WTC11 (cell line): ENCODE data around the gene OR2A12. TPM values are rescaled to one million over a fixed set of nuclear protein-coding genes. Genes with fewer than 3 reads are reported as not detected.

Source experiments
- ATAC-seq: fragments of 200-7000 bp; cut with Tn5 transposase; 2 replicates; pipeline ENCODE4 v1.10.0; 2021; ENCODE audit warnings: mild to moderate bottlenecking, moderate library complexity
- CTCF ChIA-PET: fragments of 300-600 bp; sonication (Branson Sonifier 250); formaldehyde crosslinking; loops from one replicate; lab custom pipeline; 2021; ENCODE audit warnings: antibody characterized with exemption; lab: Charles Lee
- POLR2A ChIA-PET: fragments of 350-600 bp; sonication (Branson Sonifier 250); formaldehyde crosslinking; loops from one replicate; lab custom pipeline; 2021; ENCODE audit warnings: antibody characterized with exemption; lab: Charles Lee
- DNase-seq: peaks from one replicate; pipeline ENCODE4 v3.0.0; 2021; ENCODE audit warnings: low spot score
- H3K27ac Mint-ChIP-seq: 2 replicates; pipeline ENCODE4 v1.8.0; 2021; ENCODE audit warnings: mixed read lengths
- H3K27me3 Mint-ChIP-seq: 2 replicates; pipeline ENCODE4 v1.8.0; 2021; ENCODE audit warnings: low read depth, mild to moderate bottlenecking, moderate library complexity, mixed read lengths
- H3K36me3 Mint-ChIP-seq: 2 replicates; pipeline ENCODE4 v1.8.0; 2021; ENCODE audit warnings: mixed read lengths
- H3K4me1 Mint-ChIP-seq: 2 replicates; pipeline ENCODE4 v1.8.0; 2022; ENCODE audit warnings: mixed read lengths
- H3K4me3 Mint-ChIP-seq: 2 replicates; pipeline ENCODE4 v1.8.0; 2021; ENCODE audit warnings: mild to moderate bottlenecking, moderate library complexity, mixed read lengths
- H3K9me3 Mint-ChIP-seq: 2 replicates; pipeline ENCODE4 v1.8.0; 2021; ENCODE audit warnings: mixed read lengths
- ATF1 ChIP-seq: sonication (generic); formaldehyde crosslinking; IDR thresholded peaks from 2 replicates; pipeline ENCODE4 v1.8.1; 2023; ENCODE audit warnings: mild to moderate bottlenecking, moderate library complexity, missing genetic modification reagents
- EMX1 ChIP-seq: fragments of 250-450 bp; sonication (Bioruptor Pico); IDR thresholded peaks from 2 replicates; pipeline ENCODE4 v1.8.0; 2021; ENCODE audit warnings: mild to moderate bottlenecking
- ETV6 ChIP-seq: sonication (generic); formaldehyde crosslinking; IDR thresholded peaks from 2 replicates; pipeline ENCODE4 v1.8.1; 2022; ENCODE audit warnings: mild to moderate bottlenecking, missing genetic modification reagents
- FOXP1 ChIP-seq: sonication (generic); formaldehyde crosslinking; IDR thresholded peaks from 2 replicates; pipeline ENCODE4 v1.8.0; 2022; ENCODE audit warnings: missing genetic modification reagents, mild to moderate bottlenecking, moderate library complexity, borderline replicate concordance
- GRHL2 ChIP-seq: fragments of 250-450 bp; sonication (Bioruptor Pico); IDR thresholded peaks from 2 replicates; pipeline ENCODE4 v1.8.0; 2022; ENCODE audit warnings: mild to moderate bottlenecking, moderate library complexity; ENCODE audit not compliant: insufficient replicate concordance, severe bottlenecking
- KAT7 ChIP-seq: sonication (generic); formaldehyde crosslinking; IDR thresholded peaks from 2 replicates; pipeline ENCODE4 v1.8.1; 2023; ENCODE audit warnings: missing genetic modification reagents, mild to moderate bottlenecking, borderline replicate concordance
- TEAD4 ChIP-seq: sonication (generic); formaldehyde crosslinking; IDR thresholded peaks from 2 replicates; pipeline ENCODE4 v1.8.0; 2022; ENCODE audit warnings: mild to moderate bottlenecking, missing genetic modification reagents
- ZNF138 ChIP-seq: sonication (generic); formaldehyde crosslinking; conservative IDR thresholded peaks from 2 replicates; pipeline ENCODE4 v1.8.1; 2022; ENCODE audit warnings: mild to moderate bottlenecking, moderate library complexity, missing genetic modification reagents
- ZNF219 ChIP-seq: sonication (generic); formaldehyde crosslinking; IDR thresholded peaks from 2 replicates; pipeline ENCODE4 v1.8.0; 2023; ENCODE audit warnings: missing genetic modification reagents, mild to moderate bottlenecking, borderline replicate concordance
- ZNF416 ChIP-seq: fragments of 250-450 bp; sonication (Bioruptor Pico); IDR thresholded peaks from 2 replicates; pipeline ENCODE4 v1.9.0; 2021; ENCODE audit warnings: mild to moderate bottlenecking, inconsistent platforms
- total RNA-seq: library from RNA; stranded (reverse); gene quantifications from 3 replicates; pipeline ENCODE4 v1.2.3, GENCODE V29; 2021
- TF ChIP-seq, protein P1 (sequence below): sonication (generic); formaldehyde crosslinking; IDR thresholded peaks from 2 replicates; pipeline ENCODE4 v1.8.0; 2022; ENCODE audit warnings: mild to moderate bottlenecking, missing genetic modification reagents
- TF ChIP-seq, protein P2 (sequence below): sonication (generic); formaldehyde crosslinking; IDR thresholded peaks from 2 replicates; pipeline ENCODE4 v1.8.1; 2023; ENCODE audit warnings: mild to moderate bottlenecking, missing genetic modification reagents, moderate library complexity
- TF ChIP-seq, protein P3 (sequence below): sonication (generic); formaldehyde crosslinking; IDR thresholded peaks from 2 replicates; pipeline ENCODE4 v1.8.0; 2023; ENCODE audit warnings: mild to moderate bottlenecking, missing genetic modification reagents
- TF ChIP-seq, protein P4 (sequence below): fragments of 250-450 bp; sonication (Bioruptor Pico); IDR thresholded peaks from 2 replicates; pipeline ENCODE4 v2.1.2; 2022; ENCODE audit warnings: mild to moderate bottlenecking, moderate library complexity
- TF ChIP-seq, protein P5 (sequence below): fragments of 250-450 bp; sonication (Bioruptor Pico); conservative IDR thresholded peaks from 2 replicates; pipeline ENCODE4 v1.9.0; 2021; ENCODE audit warnings: mild to moderate bottlenecking
- TF ChIP-seq, protein P6 (sequence below): sonication (generic); formaldehyde crosslinking; conservative IDR thresholded peaks from 2 replicates; pipeline ENCODE4 v1.8.1; 2022; ENCODE audit warnings: mild to moderate bottlenecking, missing genetic modification reagents
- TF ChIP-seq, protein P7 (sequence below): fragments of 250-450 bp; sonication (Bioruptor Pico); IDR thresholded peaks from 2 replicates; pipeline ENCODE4 v1.9.0; 2021; ENCODE audit warnings: moderate library complexity, mild to moderate bottlenecking, inconsistent platforms, borderline replicate concordance
- TF ChIP-seq, protein P8 (sequence below): fragments of 250-450 bp; sonication (Bioruptor Pico); IDR thresholded peaks from 2 replicates; pipeline ENCODE4 v1.9.0; 2021; ENCODE audit warnings: mild to moderate bottlenecking
- TF ChIP-seq, protein P9 (sequence below): sonication (generic); formaldehyde crosslinking; IDR thresholded peaks from 2 replicates; pipeline ENCODE4 v1.8.0; 2022; ENCODE audit warnings: mild to moderate bottlenecking, missing genetic modification reagents

The OR2A12 gene
- total RNA-seq, 1 experiment from 2014 or later, result not detected

DNA sequence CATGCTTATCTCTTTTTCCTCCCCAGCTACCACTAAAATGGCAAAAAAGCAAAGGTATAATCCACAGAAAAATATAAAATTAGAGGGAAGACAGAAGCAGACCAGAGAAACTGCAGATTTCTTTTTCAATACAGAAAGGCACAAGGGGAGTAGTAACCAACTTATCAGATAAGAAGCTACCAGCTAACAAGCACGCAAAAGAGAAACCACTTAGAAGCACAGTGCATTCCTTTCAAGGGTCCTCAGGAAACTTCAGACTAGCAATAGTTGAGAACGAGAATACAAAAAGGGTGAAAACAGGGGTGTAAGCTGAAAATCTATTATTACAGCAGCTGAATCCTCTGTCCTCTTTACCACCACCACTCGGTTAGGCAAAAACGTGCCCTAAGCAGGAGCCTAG is 47.2 kb upstream of the OR2A12 start:
- no peaks in the 10 kb centered on the region for H3K9me3 Mint-ChIP-seq
- CTCF ChIA-PET, result interaction anchor here (1.6 kb wide), 1 partner anchor 25 kb away, joined by 4 read pairs; no protein-coding TSS in a partner anchor

DNA sequence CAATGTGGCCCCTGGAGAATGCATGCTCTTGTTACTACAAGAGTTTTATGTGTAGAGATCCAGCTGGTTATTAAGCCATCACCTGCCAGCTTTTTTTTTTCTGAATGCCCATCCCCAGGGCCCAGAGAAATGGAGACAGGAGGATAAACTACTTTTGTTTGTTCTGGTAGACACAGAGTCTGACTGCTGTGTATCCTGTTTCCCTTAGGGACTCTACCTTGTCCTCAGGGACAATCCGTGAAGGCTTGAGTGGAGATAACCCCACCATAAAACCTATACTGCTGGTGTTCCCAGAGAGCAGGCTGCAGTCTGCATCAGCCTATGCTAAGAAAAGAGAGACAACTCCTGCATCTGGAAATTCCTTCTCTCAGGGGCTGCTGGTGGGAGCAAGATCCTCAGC is 37.4 kb upstream of the OR2A12 start, which contains the start of gene OR2A5:
TSS of gene OR2A5 (plus strand) at position 301 of the 400 bp plus-strand sequence. CDS start 1,454 bp downstream, outside the sequence.
- TF ChIP-seq, protein P1, sequence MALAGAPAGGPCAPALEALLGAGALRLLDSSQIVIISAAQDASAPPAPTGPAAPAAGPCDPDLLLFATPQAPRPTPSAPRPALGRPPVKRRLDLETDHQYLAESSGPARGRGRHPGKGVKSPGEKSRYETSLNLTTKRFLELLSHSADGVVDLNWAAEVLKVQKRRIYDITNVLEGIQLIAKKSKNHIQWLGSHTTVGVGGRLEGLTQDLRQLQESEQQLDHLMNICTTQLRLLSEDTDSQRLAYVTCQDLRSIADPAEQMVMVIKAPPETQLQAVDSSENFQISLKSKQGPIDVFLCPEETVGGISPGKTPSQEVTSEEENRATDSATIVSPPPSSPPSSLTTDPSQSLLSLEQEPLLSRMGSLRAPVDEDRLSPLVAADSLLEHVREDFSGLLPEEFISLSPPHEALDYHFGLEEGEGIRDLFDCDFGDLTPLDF (CRISPR knock-in tag), result no peak
- TF ChIP-seq, protein P2, sequence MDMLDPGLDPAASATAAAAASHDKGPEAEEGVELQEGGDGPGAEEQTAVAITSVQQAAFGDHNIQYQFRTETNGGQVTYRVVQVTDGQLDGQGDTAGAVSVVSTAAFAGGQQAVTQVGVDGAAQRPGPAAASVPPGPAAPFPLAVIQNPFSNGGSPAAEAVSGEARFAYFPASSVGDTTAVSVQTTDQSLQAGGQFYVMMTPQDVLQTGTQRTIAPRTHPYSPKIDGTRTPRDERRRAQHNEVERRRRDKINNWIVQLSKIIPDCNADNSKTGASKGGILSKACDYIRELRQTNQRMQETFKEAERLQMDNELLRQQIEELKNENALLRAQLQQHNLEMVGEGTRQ (CRISPR knock-in tag), result no peak
- TF ChIP-seq, all 79 proteins: peak for 0
- H3K36me3 Mint-ChIP-seq, result no peaks in the 10 kb centered on the region
- H3K9me3 Mint-ChIP-seq, result peaks cover 6% of the 10 kb centered on the region
- no peak within 1 kb of the TSS for H3K4me3 Mint-ChIP-seq
- no peak for DNase-seq
- ATAC-seq, result no peak
- POLR2A ChIA-PET, result interaction anchor here (0.8 kb wide), 1 partner anchor 26 kb away, joined by 3 read pairs; no protein-coding TSS in a partner anchor
- no peaks in the 10 kb centered on the region for H3K4me1 Mint-ChIP-seq
- H3K27me3 Mint-ChIP-seq, result no peaks in the 10 kb centered on the region
- CTCF ChIA-PET, result interaction anchor here (2.1 kb wide), 1 partner anchor 15 kb away, joined by 8 read pairs; no protein-coding TSS in a partner anchor
- no peak within 1 kb of the TSS for H3K27ac Mint-ChIP-seq

More for the DNA sequence above, 47.2 kb upstream of the OR2A12 start:
- Mint-ChIP-seq H3K4me3 (no peak overlapping the region), H3K36me3 (no peaks in the 10 kb centered on the region), H3K4me1 (no peaks in the 10 kb centered on the region; the same call in 1 of the 2 replicates), H3K27me3 (no peaks in the 10 kb centered on the region), H3K27ac (no peak overlapping the region)
- ATAC-seq (no peak), DNase-seq (no peak)
- TF ChIP-seq, protein P3, sequence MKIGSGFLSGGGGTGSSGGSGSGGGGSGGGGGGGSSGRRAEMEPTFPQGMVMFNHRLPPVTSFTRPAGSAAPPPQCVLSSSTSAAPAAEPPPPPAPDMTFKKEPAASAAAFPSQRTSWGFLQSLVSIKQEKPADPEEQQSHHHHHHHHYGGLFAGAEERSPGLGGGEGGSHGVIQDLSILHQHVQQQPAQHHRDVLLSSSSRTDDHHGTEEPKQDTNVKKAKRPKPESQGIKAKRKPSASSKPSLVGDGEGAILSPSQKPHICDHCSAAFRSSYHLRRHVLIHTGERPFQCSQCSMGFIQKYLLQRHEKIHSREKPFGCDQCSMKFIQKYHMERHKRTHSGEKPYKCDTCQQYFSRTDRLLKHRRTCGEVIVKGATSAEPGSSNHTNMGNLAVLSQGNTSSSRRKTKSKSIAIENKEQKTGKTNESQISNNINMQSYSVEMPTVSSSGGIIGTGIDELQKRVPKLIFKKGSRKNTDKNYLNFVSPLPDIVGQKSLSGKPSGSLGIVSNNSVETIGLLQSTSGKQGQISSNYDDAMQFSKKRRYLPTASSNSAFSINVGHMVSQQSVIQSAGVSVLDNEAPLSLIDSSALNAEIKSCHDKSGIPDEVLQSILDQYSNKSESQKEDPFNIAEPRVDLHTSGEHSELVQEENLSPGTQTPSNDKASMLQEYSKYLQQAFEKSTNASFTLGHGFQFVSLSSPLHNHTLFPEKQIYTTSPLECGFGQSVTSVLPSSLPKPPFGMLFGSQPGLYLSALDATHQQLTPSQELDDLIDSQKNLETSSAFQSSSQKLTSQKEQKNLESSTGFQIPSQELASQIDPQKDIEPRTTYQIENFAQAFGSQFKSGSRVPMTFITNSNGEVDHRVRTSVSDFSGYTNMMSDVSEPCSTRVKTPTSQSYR (CRISPR knock-in tag), result no peak
- TF ChIP-seq KAT7 (CRISPR knock-in tag) (no peak), ZNF416 (CRISPR knock-in tag) (no peak), EMX1 (no peak), ZNF219 (no peak), TEAD4 (no peak), ZNF138 (CRISPR knock-in tag) (no peak), ETV6 (no peak)
- TF ChIP-seq, protein P4, sequence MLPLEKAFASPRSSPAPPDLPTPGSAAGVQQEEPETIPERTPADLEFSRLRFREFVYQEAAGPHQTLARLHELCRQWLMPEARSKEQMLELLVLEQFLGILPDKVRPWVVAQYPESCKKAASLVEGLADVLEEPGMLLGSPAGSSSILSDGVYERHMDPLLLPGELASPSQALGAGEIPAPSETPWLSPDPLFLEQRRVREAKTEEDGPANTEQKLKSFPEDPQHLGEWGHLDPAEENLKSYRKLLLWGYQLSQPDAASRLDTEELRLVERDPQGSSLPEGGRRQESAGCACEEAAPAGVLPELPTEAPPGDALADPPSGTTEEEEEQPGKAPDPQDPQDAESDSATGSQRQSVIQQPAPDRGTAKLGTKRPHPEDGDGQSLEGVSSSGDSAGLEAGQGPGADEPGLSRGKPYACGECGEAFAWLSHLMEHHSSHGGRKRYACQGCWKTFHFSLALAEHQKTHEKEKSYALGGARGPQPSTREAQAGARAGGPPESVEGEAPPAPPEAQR (CRISPR knock-in tag), result no peak
- TF ChIP-seq, protein P5, sequence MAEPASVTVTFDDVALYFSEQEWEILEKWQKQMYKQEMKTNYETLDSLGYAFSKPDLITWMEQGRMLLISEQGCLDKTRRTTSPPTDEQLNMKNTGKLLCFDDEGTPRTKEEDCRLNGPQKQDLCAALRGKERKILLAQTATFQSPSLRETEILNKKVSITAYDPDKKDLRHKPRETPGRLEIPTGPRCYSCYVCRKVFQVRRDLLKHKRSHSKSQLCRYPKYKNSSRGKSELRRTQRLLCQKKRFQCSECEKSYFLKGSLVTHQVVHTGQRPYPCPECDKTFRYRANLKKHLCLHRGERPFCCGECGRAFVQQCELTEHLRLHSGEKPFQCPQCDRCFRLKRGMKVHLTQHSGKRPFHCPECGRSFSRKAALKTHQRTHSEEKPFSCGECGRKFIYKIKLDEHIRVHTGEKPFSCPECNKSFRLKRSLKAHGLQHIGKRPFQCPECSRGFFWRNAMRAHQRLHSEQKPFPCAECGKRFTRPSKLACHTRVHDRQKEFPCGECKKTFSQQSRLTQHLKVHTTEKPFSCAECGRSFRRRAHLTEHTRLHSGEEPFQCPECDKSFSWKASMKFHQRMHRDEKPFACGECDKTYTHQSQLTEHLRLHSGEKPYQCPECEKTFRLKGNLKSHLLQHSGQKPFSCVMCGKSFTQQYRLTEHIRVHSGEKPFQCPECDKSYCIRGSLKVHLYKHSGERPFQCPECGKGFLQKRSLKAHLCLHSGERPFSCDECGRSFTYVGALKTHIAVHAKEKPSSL (CRISPR knock-in tag), result no peak
- POLR2A ChIA-PET, result no interaction called here

DNA sequence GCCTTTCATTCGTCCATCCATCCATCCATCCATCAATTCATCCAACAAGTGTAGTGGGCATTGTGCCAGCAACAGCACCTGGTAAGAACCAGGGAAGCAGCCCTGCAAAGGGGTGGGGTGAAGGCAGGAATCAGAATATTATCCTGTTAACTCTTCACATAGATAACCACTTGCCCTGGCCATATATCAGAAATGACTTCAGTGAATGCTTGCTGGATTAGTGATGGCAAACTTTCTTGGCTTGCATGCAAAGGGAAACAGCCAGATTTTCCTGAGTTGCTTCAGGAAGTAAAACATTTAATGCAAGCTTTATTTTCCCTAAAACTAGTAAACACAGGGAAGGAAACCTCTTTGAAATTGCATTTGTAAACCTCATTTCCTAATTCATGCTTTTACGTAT is 36.6 kb upstream of the OR2A12 start:
- ChIA-PET CTCF (interaction anchor here (1.1 kb wide), 1 partner anchor 14 kb away, joined by 3 read pairs; no protein-coding TSS in a partner anchor), POLR2A (no interaction called here)
- H3K36me3 Mint-ChIP-seq, result no peaks in the 10 kb centered on the region
- H3K27me3 Mint-ChIP-seq, result no peaks in the 10 kb centered on the region
- no peak for DNase-seq
- H3K27ac Mint-ChIP-seq, result no peak overlapping the region
- TF ChIP-seq, protein P6, sequence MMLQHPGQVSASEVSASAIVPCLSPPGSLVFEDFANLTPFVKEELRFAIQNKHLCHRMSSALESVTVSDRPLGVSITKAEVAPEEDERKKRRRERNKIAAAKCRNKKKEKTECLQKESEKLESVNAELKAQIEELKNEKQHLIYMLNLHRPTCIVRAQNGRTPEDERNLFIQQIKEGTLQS (CRISPR knock-in tag), result no peak
- TF ChIP-seq, protein P7, sequence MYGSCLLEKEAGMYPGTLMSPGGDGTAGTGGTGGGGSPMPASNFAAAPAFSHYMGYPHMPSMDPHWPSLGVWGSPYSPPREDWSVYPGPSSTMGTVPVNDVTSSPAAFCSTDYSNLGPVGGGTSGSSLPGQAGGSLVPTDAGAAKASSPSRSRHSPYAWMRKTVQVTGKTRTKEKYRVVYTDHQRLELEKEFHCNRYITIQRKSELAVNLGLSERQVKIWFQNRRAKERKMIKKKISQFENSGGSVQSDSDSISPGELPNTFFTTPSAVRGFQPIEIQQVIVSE (CRISPR knock-in tag), result no peak
- TF ChIP-seq FOXP1 (CRISPR knock-in tag) (no peak), ETV6 (no peak), GRHL2 (CRISPR knock-in tag) (no peak), ATF1 (CRISPR knock-in tag) (no peak)
- TF ChIP-seq, protein P8, sequence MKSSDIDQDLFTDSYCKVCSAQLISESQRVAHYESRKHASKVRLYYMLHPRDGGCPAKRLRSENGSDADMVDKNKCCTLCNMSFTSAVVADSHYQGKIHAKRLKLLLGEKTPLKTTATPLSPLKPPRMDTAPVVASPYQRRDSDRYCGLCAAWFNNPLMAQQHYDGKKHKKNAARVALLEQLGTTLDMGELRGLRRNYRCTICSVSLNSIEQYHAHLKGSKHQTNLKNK (CRISPR knock-in tag), result no peak
- TF ChIP-seq, protein P9, sequence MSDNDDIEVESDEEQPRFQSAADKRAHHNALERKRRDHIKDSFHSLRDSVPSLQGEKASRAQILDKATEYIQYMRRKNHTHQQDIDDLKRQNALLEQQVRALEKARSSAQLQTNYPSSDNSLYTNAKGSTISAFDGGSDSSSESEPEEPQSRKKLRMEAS (CRISPR knock-in tag), result no peak
- H3K4me1 Mint-ChIP-seq, result no peaks in the 10 kb centered on the region
- H3K4me3 Mint-ChIP-seq, result no peak overlapping the region
- no peak for ATAC-seq
- peaks cover 6% of the 10 kb centered on the region for H3K9me3 Mint-ChIP-seq
